Stimulated activated CD8-positive, alpha-beta memory T cell treated with anti-CD3 and anti-CD28 coated beads, Interleukin-4, amount 100 ng/mL, for 24 hours (primary cell): ENCODE results near the gene GCNT1.
"Not testable (repeated sequence)": the region's sequence is repeated elsewhere in the genome, so short reads cannot be mapped to it uniquely, and the experiment has no call there.

Source experiments
- DNase-seq: peaks from one replicate; pipeline ENCODE4 v3.0.0-alpha.2; 2020; ENCODE audit warnings: low read depth

The GCNT1 gene

DNA sequence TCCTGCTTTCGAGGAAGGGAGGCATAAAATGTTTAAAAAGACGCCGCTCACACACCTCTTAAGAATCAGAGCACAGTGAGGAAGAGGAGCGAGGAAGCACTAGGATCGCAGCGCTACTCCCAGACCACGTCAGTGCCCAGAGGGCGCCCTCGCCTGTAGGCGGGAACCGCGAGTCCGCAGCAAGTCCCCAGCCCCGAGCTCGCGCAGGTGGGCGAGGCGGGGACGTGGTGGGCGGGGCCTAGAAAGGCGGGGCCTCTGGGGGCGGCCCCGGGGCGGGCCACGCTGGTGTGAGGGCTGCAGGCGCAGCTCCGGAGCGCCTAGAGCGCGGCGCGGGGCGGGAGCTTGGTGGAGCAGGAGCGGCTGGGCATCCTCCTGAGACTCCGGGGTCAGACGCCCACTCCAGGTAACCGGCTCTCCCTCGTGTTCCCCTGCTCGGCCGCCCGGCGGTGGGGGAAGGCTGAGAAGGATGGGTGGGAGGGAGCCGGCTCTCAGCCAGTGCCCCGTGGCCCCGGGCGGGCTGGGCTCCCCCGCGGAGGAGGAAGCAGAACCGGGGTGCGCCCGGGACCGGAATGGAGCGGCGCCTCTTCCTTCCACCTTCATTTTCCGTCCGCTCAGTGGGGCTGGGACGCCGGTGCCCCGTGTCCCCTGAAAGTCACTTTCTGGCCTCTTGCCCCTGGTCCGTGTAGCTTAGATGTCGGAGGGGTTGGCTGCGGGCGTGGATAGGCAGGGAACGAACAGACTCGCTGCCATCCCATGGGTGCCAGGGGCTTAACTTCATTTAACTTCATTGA lies at the start of gene GCNT1:
TSS of gene GCNT1 (plus strand) at position 280 of the 791 bp plus-strand sequence. CDS start 43,200 bp downstream, outside the sequence.
- DNase-seq = peak; percentile 87

DNA sequence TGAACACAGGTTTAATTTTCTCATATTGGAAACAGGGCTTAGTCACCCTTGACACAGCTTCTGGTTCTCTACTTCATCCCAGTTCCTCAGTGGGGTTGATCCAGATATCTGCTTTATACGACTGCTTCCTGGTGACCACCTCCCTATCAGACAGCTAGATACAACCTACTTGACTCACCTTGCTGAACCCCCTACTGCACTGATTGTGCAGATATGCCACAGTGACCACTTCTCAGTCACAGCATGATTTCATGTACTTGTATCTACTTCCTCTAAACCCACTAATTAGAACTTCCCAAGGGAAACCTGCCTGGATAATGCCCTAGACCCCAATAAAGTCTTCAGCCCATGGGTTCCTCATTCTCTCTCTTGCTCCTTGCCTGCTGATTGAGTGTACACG lies 46.3 kb upstream of the GCNT1 start:
- DNase-seq = no peak

DNA sequence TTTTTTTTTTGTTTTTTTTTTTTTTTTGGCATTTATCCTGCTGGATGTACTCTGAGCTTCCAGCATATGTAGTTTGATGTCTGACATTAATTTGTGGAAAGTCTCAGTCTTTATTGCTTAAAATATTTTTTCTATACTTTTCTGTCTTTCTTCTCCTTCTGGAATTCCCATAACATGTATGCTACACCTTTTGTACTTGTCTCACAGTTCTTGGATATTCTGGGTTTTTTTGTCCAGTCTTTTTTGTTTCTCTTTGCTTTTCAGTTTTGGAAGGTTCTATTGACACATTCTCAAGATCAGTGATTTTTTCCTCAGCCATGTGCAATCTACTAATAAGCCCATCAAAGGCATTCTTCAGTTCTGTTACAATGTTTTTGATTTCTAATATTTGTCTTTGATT lies 45.3 kb upstream of the GCNT1 start:
- no peak for DNase-seq

DNA sequence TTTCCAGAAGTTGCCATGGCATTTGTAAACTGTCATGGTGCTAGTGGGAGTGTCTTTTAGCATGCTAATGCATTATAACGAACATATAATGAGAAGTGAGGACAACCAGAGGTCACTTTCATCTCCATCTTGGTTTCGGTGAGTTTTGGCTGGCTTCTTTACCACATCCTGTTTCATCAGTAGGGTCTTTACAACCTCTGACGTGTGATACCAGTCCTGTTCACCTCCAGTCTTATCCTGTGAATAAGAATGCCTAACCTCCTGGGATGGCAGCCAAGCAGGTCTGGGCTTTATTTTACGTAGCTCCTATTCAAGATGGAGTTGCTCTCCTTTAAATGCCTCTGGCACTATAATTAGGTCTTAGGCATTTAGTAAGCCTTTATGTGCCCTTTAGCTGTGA lies 44.3 kb upstream of the GCNT1 start:
- no peak for DNase-seq

DNA sequence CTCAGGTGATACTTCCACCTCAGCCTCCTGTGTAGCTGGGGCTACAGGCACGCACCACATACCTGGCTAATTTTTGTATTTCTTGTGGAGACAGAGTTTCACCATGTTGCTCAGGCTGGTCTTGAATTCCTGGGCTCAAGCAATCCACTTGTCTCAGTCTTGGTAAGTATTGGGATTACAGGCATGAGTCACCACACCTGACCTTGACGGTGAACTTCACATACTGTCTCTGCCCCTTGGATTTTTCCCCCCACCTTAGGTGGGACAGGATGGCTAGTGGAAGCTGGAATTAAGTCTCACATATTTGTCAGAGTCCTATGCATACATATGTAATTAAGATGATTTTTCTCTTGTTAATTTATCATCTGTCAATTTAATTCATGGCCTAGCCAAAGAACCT lies 43.8 kb upstream of the GCNT1 start:
- no peak for DNase-seq

DNA sequence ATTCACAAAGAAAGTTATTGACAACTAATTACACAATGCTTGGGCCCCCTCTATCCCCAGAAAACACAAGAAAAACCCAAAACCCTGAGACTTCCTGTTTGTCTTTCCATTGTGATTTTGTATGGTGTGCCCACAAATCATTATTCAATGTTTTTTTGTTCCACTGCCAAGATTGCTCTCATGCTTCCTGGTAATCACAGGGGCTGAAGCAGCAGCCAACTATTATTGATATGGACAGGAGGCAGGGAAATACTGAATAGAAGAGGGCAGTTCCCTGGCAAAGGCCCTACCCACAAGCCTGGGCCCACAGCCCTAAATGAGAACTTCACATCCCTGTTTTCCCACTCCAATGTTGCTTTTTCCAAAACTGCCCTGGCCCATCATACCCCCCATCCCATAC lies 43.3 kb upstream of the GCNT1 start:
- DNase-seq = no peak

DNA sequence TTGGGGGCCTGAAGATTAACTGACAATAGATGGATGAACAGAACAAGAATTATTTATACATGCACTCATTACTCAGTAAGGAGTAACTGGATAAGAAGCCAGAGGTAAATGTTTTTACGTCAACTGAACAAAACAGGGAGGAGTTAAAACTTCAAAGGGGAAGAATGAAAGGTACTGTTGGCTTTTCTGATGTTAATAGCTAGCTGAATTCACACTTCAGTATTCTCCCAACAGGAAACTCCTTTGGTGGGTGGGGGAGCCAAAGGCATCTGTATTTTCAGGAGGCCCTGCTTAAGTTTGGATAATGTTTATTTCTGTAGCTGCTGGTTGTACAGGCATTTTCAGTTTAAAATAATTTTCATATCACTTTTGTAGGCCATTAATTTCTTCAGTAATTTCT lies 41.6 kb upstream of the GCNT1 start:
- DNase-seq = no peak

DNA sequence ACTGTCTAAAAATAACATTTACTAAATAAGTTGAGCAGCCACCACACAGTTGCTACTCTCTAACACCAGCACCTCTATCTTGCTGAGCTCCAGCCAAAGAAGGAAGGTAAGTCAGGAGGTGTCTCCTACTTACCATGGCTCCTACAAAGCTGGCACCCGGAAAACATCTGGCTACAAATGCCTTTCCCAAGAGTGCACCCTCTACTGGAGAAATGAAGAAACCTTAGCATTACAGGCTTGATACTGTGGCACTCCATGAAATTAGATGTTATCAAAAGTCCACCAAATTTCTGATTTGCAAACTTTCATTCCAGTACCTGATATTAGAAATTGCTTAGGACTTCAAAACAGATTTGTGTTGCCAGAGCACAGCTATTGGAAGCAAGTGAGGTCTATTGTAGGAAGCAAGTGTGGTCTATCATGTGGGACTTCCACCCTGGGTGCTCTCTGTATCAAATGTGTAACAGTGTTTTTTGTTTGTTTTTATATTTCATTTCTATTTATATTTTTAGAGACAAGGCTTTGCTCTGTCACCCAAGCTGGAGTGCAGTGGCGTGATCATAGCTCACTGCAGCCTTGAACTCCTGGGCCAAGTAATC lies 39.1 kb upstream of the GCNT1 start:
- no peak for DNase-seq

DNA sequence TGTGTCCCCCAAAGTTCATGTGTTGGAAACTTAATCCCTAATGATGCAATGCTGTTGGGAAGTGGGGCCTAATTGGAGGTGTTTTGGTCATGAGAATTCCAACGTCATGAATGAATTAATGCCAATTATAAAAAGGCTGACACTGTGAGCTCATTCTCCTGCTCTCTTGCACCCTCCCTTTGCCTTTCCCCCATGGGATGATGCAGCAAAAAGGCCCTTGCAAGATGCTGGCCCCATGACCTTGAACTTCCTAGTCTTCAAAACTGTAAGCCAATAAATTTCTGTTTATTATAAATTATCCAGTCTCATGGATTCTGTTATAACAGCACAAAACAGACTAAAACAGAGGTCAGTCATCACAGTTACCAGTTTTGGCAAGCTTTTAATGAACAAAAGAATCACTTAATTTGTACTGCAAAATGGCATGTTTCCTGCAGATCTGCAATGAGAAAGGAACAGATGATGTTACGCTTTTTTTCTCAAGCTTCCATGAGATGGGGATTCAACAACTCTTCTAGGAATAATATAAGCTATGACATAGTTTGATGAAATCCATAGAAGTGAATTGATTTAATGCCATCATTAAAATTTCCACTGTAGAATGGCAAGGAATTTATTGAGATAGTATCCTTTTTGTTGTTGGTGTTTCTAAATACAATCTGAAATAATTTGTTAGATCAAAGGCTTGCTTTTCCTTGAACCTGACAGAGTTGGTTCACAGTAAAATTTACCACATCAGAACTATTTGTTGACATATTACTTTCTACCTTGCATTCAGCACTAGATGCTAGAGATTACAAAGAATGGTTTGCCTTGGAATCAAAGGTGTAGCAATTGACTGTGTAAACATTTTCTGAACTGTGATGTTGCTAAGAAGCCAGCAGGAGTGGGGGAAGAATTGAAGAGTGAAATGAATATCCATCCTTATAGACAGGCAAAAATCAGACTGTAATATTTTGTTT lies 35.5 kb upstream of the GCNT1 start:
- DNase-seq = no peak

DNA sequence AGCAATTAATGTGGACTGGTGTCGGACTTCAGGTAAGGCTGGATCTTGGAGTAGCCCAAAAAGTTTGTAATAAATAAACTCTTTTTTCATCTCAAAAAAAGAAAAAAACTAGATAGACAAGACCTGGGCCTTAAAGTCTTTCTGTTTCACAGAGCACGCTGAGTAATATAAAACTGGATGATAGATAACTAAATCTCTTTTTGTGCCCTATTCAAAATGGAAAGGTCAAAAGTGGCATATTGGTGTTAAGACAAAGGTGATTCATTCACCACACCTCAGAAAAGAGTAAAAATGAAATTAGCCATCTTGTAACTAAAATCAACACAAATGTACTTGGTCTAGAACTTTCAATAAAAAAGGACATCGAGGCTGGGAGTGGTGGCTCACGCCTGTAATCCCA lies 34.5 kb upstream of the GCNT1 start:
- no peak for DNase-seq

DNA sequence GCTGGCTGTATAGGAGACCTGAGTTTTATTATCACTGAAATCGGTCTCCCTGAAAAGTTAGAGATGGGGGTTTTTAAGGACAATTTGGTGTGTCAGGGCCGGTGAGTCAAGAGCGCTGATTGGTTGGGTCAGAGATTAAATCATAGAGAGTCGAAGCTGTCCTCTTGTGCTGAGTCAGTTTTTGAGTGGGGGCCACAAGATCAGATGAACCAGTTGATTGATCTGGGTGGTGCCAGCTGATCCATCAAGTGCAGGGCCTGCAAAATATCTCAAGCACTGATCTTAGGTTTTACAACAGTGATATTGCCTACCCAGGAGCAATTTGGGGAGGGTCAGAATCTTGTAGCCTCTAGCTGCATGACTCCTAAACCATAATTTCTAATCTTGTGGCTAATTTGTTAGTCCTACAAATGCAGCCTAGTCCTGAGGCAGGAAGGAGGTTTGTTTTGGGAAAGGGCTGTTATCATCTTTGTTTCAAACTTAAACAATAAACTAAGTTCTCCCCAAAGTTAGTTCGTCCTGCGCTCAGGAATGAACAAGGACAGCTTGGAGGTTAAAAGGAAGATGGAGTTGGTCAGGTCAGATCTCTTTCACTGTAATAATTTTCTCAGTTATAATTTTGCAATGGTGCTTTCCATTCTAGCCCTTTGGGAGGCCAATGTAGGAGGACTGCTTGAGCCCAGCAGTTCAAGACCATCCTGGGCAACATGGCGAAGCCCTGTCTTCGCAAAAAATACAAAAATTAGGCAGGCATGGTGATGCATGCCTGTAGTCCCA lies 33.1 kb upstream of the GCNT1 start:
- DNase-seq = no peak

DNA sequence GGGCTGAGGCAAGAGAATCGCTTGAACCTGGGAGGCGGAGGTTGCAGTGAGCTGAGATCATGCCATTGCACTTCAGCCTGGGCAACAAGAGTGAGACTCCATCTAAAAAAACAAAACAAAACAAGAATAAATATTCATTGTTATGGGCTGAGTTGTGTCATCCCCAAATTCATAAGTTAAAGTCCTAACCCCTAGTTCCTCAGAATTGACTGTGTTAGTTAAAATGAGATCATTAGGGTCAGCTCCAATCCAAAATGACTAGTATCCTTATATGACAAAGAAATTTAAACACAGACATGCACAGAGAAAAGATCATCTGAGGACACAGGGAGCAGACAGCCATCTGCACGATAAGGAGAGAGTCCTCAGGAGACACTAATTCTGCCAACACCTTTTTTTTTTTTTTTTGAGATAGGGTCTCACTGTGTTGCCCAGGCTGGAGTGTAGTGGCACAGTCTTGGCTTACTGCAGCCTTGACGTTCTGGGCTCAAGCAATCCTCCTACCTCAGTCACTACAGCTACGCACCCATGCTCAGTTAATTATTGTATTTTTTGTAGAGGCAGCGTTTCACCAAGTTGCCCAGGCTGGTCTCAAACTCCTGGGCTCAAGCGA lies 32.1 kb upstream of the GCNT1 start:
- no peak for DNase-seq

DNA sequence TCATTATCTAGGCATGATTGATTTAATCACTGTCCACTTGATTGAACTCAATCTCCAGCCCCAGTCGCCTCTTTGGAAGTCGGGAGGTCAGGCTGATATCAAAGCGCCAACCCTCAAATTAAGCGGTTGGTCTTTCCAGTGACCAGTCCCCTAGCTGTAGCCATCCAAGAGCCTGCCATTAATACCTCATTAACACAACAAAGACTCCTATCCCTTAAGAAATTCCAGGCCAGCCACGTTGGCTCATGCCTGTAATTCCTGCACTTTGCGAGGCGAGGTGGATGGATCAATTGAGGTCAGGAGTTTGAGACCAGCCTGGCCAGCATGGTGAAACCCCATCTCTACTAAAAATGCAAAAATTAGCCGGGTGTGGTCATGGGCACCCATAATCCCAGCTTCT lies 27.4 kb upstream of the GCNT1 start:
- DNase-seq = no peak

DNA sequence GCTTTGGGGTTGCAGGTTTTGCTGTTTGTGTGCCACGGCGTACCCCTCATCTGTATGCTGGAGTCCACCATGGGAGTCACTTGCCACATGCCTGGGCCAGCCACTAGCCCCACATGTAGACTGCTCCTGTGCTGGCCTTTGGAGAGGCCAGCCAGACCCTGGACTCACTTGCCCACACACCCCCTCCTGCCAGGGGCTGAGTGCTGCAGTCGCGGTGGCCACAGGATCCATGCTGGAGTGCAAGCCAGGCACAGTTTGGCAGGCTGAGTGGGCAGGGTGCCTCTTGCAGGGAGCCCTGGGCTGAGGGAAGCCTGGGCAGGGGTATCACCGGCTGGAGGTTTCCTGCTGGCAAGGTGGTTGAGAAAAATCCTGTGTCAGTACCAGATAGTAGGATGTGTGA lies 25.6 kb upstream of the GCNT1 start:
- no peak for DNase-seq

DNA sequence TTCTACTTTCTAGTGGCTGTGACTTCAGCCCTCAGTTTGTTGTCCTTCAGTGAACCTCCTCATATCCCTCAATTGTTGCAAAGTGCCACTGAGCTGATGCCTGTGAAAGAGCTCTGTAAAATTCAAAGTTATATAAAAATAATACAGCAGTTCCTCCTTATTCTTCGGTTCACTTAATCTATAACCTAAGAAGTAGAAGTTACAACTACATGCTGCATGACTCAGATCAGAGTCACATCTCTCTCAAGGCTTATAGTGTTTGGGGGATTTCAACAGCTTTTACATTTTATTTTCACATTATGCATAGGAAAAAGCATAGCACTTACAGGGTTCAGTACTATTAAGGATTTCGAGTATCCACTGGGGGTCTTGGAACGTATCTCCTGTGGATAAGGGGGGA lies 25.1 kb upstream of the GCNT1 start:
- no peak for DNase-seq

DNA sequence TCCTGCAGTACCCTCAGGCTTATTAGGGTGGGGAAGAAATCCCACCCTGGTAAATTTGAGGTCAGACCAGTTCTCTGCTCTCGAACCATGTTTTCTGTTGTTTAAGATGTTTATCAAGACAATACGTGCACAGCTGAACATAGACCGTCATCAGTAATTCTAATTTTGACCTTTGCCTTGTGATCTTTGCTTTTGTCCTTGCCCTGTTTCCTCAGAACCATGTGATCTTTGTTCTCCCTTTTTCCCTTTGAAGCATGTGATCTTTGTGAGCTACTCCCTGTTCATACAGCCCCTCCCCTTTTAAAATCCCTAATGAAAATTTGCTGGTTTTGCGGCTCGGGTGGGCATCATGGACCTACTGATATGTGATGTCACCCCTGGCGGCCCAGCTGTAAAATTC lies 24.1 kb upstream of the GCNT1 start:
- not testable (repeated sequence) for DNase-seq

DNA sequence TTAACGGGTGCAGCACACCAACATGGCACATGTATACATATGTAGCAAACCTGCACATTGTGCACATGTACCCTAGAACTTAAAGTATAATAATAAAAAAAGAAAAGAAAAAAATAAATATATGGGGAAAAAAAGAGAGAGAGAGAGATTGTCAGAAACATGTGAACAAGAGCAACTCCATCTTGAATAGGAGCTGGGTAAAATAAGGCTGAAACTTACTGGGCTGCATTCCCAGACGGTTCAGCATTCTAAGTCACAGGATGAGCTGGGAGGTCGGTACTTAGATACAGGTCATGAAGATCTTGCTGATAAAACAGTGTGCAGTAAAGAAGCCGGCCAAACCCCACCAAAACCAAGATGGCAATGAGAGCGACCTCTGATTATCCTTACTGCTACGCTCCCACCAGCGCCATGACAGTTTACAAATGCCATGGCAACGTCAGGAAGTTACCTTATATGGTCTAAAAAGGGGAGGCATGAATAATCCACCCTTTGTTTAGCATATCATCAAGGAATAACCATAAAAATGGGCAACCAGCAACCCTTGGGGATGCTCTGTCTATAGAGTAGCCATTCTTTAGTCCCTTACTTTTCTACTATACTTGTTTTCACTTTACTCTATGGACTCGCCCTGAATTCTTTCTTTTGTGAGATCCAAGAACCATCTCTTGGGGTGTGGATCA lies 21.8 kb upstream of the GCNT1 start:
- DNase-seq = not testable (repeated sequence)

DNA sequence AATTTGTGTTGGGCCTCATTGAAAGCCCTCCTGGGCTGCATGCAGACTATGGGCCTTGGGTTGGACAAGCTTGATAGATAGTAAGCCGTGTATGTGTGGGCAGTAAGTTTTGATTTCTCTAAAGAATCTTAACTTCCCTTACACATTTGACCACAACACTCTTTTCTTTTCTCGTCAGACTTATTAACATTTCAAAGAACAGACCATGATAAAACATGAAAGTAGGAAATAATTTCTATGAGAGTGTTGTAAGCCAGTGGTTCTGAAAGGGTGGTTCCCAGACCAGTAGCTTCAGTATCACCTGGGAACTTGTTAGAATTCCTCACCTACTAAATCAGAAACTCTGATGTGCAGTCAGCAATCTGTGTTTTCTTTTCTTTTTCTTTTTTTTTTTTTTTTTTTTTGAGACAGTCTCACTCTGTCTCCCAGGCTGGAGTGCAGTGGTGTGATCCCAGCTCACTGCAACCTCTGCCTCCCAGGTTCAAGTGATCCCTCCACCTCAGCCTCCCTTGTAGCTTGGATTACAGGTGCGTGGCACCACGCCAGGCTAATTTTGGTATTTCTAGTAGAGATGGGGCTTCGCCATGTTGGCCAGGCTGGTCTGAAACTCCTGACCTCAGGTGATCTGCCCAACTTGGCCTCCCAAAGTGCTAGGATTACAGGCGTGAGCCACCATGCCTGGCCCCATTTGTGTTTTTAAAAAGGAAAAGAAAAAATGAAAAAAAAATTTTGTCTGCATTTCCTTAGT lies 20.0 kb upstream of the GCNT1 start:
- no peak for DNase-seq

DNA sequence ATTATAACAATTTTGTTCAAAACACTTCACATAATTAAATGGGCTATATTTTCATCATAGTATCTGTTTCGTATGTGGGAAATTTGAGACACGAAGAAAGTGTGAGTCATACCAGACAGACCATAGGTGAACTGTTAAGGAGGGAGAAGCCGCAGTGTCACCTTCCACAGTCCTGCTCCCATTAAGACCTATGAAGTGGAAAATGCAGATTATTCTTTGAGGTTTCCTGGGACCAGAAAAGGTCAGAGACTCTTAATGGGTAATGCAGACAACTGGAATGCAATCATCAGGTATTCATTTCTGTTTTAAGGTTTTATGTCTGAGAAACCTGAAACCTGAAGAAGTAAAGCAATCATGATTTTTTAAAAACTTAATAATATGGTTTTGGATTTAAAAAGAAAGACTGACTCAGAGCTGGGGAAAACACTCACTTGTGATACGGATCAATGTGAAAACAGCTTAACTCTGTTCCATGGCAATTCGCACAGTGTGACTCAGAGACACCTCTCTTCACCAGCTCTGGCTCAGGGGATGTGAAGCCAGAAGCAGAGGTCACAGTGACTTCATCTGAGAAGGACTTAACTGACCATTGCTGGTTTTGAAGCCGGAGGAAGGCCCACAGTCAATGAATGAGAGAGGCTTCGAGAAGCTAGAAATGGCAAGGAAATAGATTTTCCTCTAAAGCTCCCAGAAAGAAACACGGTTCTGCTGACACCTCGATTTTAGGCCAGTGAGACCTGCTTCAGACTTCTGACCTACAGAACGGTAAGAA lies 17.2 kb upstream of the GCNT1 start:
- no peak for DNase-seq
